HCT116 (cell line): ENCODE data around the gene ATRN. TPM values are rescaled to one million over a fixed set of nuclear protein-coding genes. Genes with fewer than 3 reads are reported as not detected.

Experiments
- ATAC-seq: fragments of 200-7000 bp; cut with Tn5 transposase; 2 replicates; pipeline ENCODE4 v1.9.1; 2020; ENCODE audit warnings: mild to moderate bottlenecking, moderate library complexity
- BruUV-seq: library from RNA; stranded (reverse); fragments of 400-500 nt; replicated peaks from 2 replicates; lab custom pipeline; 2021; lab: Mats Ljungman, UMichigan
- CTCF ChIA-PET: fragments of 300-600 bp; sonication (Branson Sonifier 250); formaldehyde crosslinking; loops from one replicate; lab custom pipeline; 2021; ENCODE audit warnings: antibody characterized with exemption; lab: Charles Lee
- POLR2A ChIA-PET: fragments of 300-600, 350-600 bp; sonication (Branson Sonifier 250); formaldehyde crosslinking; loops from one replicate; lab custom pipeline; 2021; ENCODE audit warnings: antibody characterized with exemption; lab: Charles Lee
- RAD21 ChIA-PET, 2 experiments: fragments of 300-600 bp; sonication (Branson Sonifier 250); formaldehyde crosslinking; loops; one replicate each; lab custom pipeline; 2023; ENCODE audit warnings: low total read pairs in 2 of 2; ENCODE audit not compliant: uncharacterized antibody in 2 of 2, unreplicated experiment in 2 of 2, low non-redundant PET in 1 of 2; lab: Charles Lee
- DNase-seq: peaks from one replicate; pipeline ENCODE4 v3.0.0-alpha.2; 2010; ENCODE audit warnings: low read depth, low spot score
- H2AFZ ChIP-seq: fragments of 200-600 bp; shearing (Covaris generic), sonication (generic); 2 replicates; pipeline ENCODE4 v1.6.1; 2017; ENCODE audit warnings: low read depth, mixed run types, mixed read lengths, antibody characterized with exemption, low read length; ENCODE audit not compliant: poor library complexity, severe bottlenecking
- H3K27ac ChIP-seq: 2 replicates; pipeline ENCODE4 v1.5.1; 2012; ENCODE audit warnings: low read depth, low read length
- H3K27me3 ChIP-seq: fragments of 200-600 bp; sonication (generic); 2 replicates; pipeline ENCODE4 v1.6.1; 2016; ENCODE audit warnings: mixed run types, low read length, mixed read lengths; ENCODE audit not compliant: insufficient read depth
- H3K36me3 ChIP-seq, 2 experiments: fragments of 200-500 bp in 1 of 2; fragments of 200-600 bp in 1 of 2; sonication (Bioruptor generic) in 1 of 2; sonication (generic) in 1 of 2; 2 replicates each; pipeline versions ENCODE4 v1.5.1 to v1.6.1; 2014 to 2016; ENCODE audit warnings: low read length in 2 of 2, inconsistent platforms in 1 of 2, mixed read lengths in 1 of 2, mixed run types in 1 of 2; ENCODE audit not compliant: insufficient read depth in 2 of 2, control insufficient read depth in 1 of 2
- H3K4me1 ChIP-seq, 2 experiments: fragments of 200-600 bp in 1 of 2; sonication (generic) in 1 of 2; 2 replicates each; pipeline versions ENCODE4 v1.5.1 to v1.6.1; 2012 to 2017; ENCODE audit warnings: low read length in 2 of 2, inconsistent platforms in 1 of 2, mild to moderate bottlenecking in 1 of 2, mixed read lengths in 1 of 2, mixed run types in 1 of 2, moderate library complexity in 1 of 2; ENCODE audit not compliant: insufficient read depth in 2 of 2, control insufficient read depth in 1 of 2
- H3K4me2 ChIP-seq: fragments of 200-600 bp; sonication (generic); 2 replicates; pipeline ENCODE4 v1.6.1; 2017; ENCODE audit warnings: mixed run types, low read length, mixed read lengths
- H3K4me3 ChIP-seq, 2 experiments: fragments of 200-600 bp in 1 of 2; sonication (generic) in 1 of 2; replicated peaks in 1 of 2; 2 replicates each; pipeline ENCODE4 v1.5.1; 2011 to 2016; ENCODE audit warnings: low read length in 2 of 2, control low read depth in 1 of 2, low read depth in 1 of 2, mild to moderate bottlenecking in 1 of 2, mixed read lengths in 1 of 2, mixed run types in 1 of 2
- H3K79me2 ChIP-seq: fragments of 200-600 bp; sonication (generic); 2 replicates; pipeline ENCODE4 v1.6.1; 2017; ENCODE audit warnings: mild to moderate bottlenecking, mixed run types, low read length, moderate library complexity, mixed read lengths; ENCODE audit not compliant: insufficient read depth
- H3K9ac ChIP-seq: fragments of 200-600 bp; sonication (generic); 2 replicates; pipeline ENCODE4 v1.6.1; 2016; ENCODE audit warnings: low read length, mixed read lengths
- H3K9me2 ChIP-seq: fragments of 200-600 bp; sonication (generic), shearing (Covaris generic); 2 replicates; pipeline ENCODE4 v1.6.1; 2017; ENCODE audit warnings: mixed run types, mild to moderate bottlenecking, moderate library complexity; ENCODE audit not compliant: insufficient read depth
- H3K9me3 ChIP-seq, 2 experiments: fragments of 200-500 bp in 1 of 2; fragments of 200-600 bp in 1 of 2; sonication (Bioruptor generic) in 1 of 2; sonication (generic) in 1 of 2; 2 replicates each; pipeline ENCODE4 v1.6.1; 2014 to 2017; ENCODE audit warnings: low read length in 2 of 2, mixed read lengths in 2 of 2, inconsistent platforms in 1 of 2, low read depth in 1 of 2, mild to moderate bottlenecking in 1 of 2, mixed run types in 1 of 2, moderate library complexity in 1 of 2; ENCODE audit not compliant: control insufficient read depth in 1 of 2, insufficient read depth in 1 of 2
- H4K20me1 ChIP-seq: fragments of 200-600 bp; sonication (generic), shearing (Covaris generic); 2 replicates; pipeline ENCODE4 v1.6.1; 2017; ENCODE audit warnings: mixed run types, mild to moderate bottlenecking, moderate library complexity; ENCODE audit not compliant: insufficient read depth
- CEBPB ChIP-seq: IDR thresholded peaks from 2 replicates; pipeline ENCODE4 v1.6.1; 2012; ENCODE audit warnings: low read depth
- EGR1 ChIP-seq: IDR thresholded peaks from 2 replicates; pipeline ENCODE4 v1.6.1; 2012; ENCODE audit warnings: low read depth
- ELF1 ChIP-seq: IDR thresholded peaks from 2 replicates; pipeline ENCODE4 v1.6.1; 2012; ENCODE audit warnings: low read depth, borderline replicate concordance
- EZH2 ChIP-seq: fragments of 200-600 bp; sonication (generic); IDR thresholded peaks from 2 replicates; pipeline ENCODE4 v1.6.1; 2017; ENCODE audit warnings: antibody characterized with exemption, mixed run types
- EZH2phosphoT487 ChIP-seq: fragments of 200-600 bp; IDR thresholded peaks from 2 replicates; pipeline ENCODE4 v1.6.1; 2018; ENCODE audit warnings: antibody characterized with exemption, borderline replicate concordance
- FOSL1 ChIP-seq: IDR thresholded peaks from 2 replicates; pipeline ENCODE4 v1.6.1; 2012; ENCODE audit warnings: low read depth
- JUND ChIP-seq: IDR thresholded peaks from 2 replicates; pipeline ENCODE4 v1.6.1; 2012
- MAX ChIP-seq: IDR thresholded peaks from 2 replicates; pipeline ENCODE4 v1.6.1; 2012
- POLR2A ChIP-seq: IDR thresholded peaks from 2 replicates; pipeline ENCODE4 v1.7.0; 2011; ENCODE audit warnings: borderline replicate concordance; ENCODE audit not compliant: insufficient read depth, insufficient read length; ENCODE audit errors: extremely low read depth
- POLR2AphosphoS5 ChIP-seq: IDR thresholded peaks from 2 replicates; pipeline ENCODE4 v1.6.1; 2011; ENCODE audit warnings: mild to moderate bottlenecking, low read depth, low read length, moderate library complexity
- SP1 ChIP-seq: IDR thresholded peaks from 2 replicates; pipeline ENCODE4 v1.6.1; 2012; ENCODE audit warnings: low read depth
- SRF ChIP-seq: IDR thresholded peaks from 2 replicates; pipeline ENCODE4 v1.6.1; 2012; ENCODE audit warnings: low read depth
- TCF7L2 ChIP-seq: IDR thresholded peaks from 2 replicates; pipeline ENCODE4 v1.7.0; 2011; ENCODE audit warnings: borderline replicate concordance, inconsistent platforms; ENCODE audit not compliant: insufficient read depth, insufficient read length; ENCODE audit errors: extremely low read depth
- ZFX ChIP-seq: fragments of 450-650 bp; IDR thresholded peaks from 2 replicates; pipeline ENCODE4 v1.6.1; 2017
- ZNF274 ChIP-seq: fragments of 200-500 bp; sonication (Bioruptor generic); IDR thresholded peaks from 2 replicates; pipeline ENCODE4 v1.6.1; 2014; ENCODE audit warnings: mild to moderate bottlenecking, low read depth, low read length, inconsistent platforms
- intact Hi-C: fragments of 100-400 bp; cut with micrococcal nuclease; formaldehyde crosslinking; loops from 2 replicates; pipeline ENCODE4 v1.10.0; 2022
- total RNA-seq: library from RNA; stranded (reverse); gene quantifications from one replicate; pipeline ENCODE4 v1.2.1, GENCODE V29; 2021; ENCODE audit not compliant: unreplicated experiment
- TF ChIP-seq, protein P1 (sequence below), 3 experiments: fragments of 200-600 bp in 1 of 3; sonication (generic) in 1 of 3; IDR thresholded peaks in 2 of 3; conservative IDR thresholded peaks in 1 of 3; 2 replicates each; pipeline ENCODE4 v1.5.1; 2012 to 2017; ENCODE audit warnings: low read depth in 2 of 3, low read length in 2 of 3, antibody characterized with exemption in 1 of 3, borderline replicate concordance in 1 of 3, control low read depth in 1 of 3, mild to moderate bottlenecking in 1 of 3, mixed read lengths in 1 of 3, mixed run types in 1 of 3, moderate library complexity in 1 of 3; ENCODE audit not compliant: insufficient read depth in 1 of 3
- TF ChIP-seq, protein P2 (sequence below): IDR thresholded peaks from 2 replicates; pipeline ENCODE4 v1.6.1; 2012; ENCODE audit warnings: low read depth
- TF ChIP-seq, protein P3 (sequence below): IDR thresholded peaks from 2 replicates; pipeline ENCODE4 v1.6.1; 2011; ENCODE audit warnings: mild to moderate bottlenecking, low read length, moderate library complexity; ENCODE audit not compliant: insufficient replicate concordance; ENCODE audit errors: extremely low read depth

The ATRN gene
- total RNA-seq, 1 experiment from 2014 or later = 24.4 TPM

GRCh38 chr20:3686867-3687321 lies 216.1 kb downstream of the ATRN start:
- ATAC-seq (no peak), DNase-seq (no peak)
- BruUV-seq = no TSS peak
- no peak overlapping the region for H3K9ac ChIP-seq
- no peak overlapping the region for H3K4me3 ChIP-seq
- CTCF ChIA-PET = interaction anchor here (1.1 to 1.5 kb wide), 3 partner anchors 10 to 385 kb away, joined by 3 to 12 read pairs (median 7); no protein-coding TSS in a partner anchor
- intact Hi-C loops = no loop called here
- H3K27ac ChIP-seq = no peak overlapping the region
- no peaks in the 10 kb centered on the region for H3K9me2 ChIP-seq
- POLR2A ChIA-PET = no interaction called here
- RAD21 ChIA-PET = no interaction called here
- peaks cover 0 to 4% of the 10 kb centered on the region in 2 experiments; a peak in 1 of 4 replicates for H3K4me1 ChIP-seq
- no peaks in the 10 kb centered on the region for H3K9me3 ChIP-seq
- no peaks in the 10 kb centered on the region for H3K36me3 ChIP-seq
- no peaks in the 10 kb centered on the region for H3K79me2 ChIP-seq
- no peak for TF ChIP-seq EZH2
- TF ChIP-seq SRF = no peak
- no peak for TF ChIP-seq ZFX
- TF ChIP-seq, protein P1, sequence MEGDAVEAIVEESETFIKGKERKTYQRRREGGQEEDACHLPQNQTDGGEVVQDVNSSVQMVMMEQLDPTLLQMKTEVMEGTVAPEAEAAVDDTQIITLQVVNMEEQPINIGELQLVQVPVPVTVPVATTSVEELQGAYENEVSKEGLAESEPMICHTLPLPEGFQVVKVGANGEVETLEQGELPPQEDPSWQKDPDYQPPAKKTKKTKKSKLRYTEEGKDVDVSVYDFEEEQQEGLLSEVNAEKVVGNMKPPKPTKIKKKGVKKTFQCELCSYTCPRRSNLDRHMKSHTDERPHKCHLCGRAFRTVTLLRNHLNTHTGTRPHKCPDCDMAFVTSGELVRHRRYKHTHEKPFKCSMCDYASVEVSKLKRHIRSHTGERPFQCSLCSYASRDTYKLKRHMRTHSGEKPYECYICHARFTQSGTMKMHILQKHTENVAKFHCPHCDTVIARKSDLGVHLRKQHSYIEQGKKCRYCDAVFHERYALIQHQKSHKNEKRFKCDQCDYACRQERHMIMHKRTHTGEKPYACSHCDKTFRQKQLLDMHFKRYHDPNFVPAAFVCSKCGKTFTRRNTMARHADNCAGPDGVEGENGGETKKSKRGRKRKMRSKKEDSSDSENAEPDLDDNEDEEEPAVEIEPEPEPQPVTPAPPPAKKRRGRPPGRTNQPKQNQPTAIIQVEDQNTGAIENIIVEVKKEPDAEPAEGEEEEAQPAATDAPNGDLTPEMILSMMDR (IDR thresholded peaks at IDR 0.05 in 2 of 3, conservative IDR thresholded peaks at IDR 0.05 in 1 of 3; ENCODE audit: borderline replicate concordance in 1 of 3, insufficient read depth in 1 of 3, low read depth in 2 of 3, low read length in 2 of 3) = no peak
- no peak for TF ChIP-seq TCF7L2
- no peak for TF ChIP-seq FOSL1
- TF ChIP-seq POLR2A = no peak
- TF ChIP-seq, protein P2, sequence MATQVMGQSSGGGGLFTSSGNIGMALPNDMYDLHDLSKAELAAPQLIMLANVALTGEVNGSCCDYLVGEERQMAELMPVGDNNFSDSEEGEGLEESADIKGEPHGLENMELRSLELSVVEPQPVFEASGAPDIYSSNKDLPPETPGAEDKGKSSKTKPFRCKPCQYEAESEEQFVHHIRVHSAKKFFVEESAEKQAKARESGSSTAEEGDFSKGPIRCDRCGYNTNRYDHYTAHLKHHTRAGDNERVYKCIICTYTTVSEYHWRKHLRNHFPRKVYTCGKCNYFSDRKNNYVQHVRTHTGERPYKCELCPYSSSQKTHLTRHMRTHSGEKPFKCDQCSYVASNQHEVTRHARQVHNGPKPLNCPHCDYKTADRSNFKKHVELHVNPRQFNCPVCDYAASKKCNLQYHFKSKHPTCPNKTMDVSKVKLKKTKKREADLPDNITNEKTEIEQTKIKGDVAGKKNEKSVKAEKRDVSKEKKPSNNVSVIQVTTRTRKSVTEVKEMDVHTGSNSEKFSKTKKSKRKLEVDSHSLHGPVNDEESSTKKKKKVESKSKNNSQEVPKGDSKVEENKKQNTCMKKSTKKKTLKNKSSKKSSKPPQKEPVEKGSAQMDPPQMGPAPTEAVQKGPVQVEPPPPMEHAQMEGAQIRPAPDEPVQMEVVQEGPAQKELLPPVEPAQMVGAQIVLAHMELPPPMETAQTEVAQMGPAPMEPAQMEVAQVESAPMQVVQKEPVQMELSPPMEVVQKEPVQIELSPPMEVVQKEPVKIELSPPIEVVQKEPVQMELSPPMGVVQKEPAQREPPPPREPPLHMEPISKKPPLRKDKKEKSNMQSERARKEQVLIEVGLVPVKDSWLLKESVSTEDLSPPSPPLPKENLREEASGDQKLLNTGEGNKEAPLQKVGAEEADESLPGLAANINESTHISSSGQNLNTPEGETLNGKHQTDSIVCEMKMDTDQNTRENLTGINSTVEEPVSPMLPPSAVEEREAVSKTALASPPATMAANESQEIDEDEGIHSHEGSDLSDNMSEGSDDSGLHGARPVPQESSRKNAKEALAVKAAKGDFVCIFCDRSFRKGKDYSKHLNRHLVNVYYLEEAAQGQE = no peak
- no peak for TF ChIP-seq CEBPB
- no peak for TF ChIP-seq ZNF274
- TF ChIP-seq ELF1 = no peak
- TF ChIP-seq SP1 = no peak
- TF ChIP-seq EGR1 = no peak
- no peak for TF ChIP-seq POLR2AphosphoS5
- TF ChIP-seq MAX = no peak
- no peak for TF ChIP-seq JUND
- TF ChIP-seq, protein P3, sequence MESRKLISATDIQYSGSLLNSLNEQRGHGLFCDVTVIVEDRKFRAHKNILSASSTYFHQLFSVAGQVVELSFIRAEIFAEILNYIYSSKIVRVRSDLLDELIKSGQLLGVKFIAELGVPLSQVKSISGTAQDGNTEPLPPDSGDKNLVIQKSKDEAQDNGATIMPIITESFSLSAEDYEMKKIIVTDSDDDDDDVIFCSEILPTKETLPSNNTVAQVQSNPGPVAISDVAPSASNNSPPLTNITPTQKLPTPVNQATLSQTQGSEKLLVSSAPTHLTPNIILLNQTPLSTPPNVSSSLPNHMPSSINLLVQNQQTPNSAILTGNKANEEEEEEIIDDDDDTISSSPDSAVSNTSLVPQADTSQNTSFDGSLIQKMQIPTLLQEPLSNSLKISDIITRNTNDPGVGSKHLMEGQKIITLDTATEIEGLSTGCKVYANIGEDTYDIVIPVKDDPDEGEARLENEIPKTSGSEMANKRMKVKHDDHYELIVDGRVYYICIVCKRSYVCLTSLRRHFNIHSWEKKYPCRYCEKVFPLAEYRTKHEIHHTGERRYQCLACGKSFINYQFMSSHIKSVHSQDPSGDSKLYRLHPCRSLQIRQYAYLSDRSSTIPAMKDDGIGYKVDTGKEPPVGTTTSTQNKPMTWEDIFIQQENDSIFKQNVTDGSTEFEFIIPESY = no peak
- no peak for TF ChIP-seq EZH2phosphoT487
- TF ChIP-seq, all 23 proteins: peak for 0
- H4K20me1 ChIP-seq = no peaks in the 10 kb centered on the region
- no peak overlapping the region for H2AFZ ChIP-seq
- H3K4me2 ChIP-seq = no peak overlapping the region
- H3K27me3 ChIP-seq = no peaks in the 10 kb centered on the region
